Cardiac fibroblast (primary cell): ENCODE measurements around the gene TUBE1.
"Not testable (repeated sequence)": the region's sequence is repeated elsewhere in the genome, so short reads cannot be mapped to it uniquely, and the experiment has no call there.

Source experiments
- DNase-seq, 2 donors: peaks; one replicate each; pipeline versions ENCODE4 v3.0.0 to v3.0.0-alpha.2; 2010; ENCODE audit warnings: low read depth in 2 of 2
- H3K4me3 ChIP-seq, 2 donors: replicated peaks in 1 of 2; 1 replicate in 1 of 2; 2 replicates in 1 of 2; pipeline ENCODE4 v1.5.1; 2011; ENCODE audit warnings: low read depth in 2 of 2, low read length in 2 of 2, mild to moderate bottlenecking in 2 of 2, moderate library complexity in 1 of 2
- TF ChIP-seq, protein P1 (sequence below): IDR thresholded peaks from one replicate; pipeline ENCODE4 v1.5.1; 2011; ENCODE audit warnings: low read depth, mild to moderate bottlenecking, low read length, inconsistent platforms

Gene TUBE1

DNA sequence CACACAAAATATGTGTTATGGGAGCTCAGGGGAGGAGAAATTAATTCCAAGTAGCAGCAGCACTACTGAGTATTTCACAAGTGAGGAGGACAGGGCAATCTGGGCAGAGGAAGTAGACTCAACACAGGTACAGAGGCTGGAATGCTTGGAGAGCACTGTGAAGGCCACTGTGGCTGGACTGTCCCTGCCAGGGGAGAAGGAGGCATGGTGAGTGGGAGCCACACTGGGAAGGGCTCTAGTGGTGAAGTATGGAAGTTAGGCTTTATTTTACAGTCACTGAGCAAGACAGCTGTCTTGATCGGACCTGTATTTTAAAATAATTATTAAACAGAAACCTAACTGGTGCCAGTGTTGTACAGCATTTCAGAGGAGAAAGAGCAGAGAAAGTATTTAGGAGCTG, 28.9 kb upstream of the TUBE1 start:
- H3K4me3 ChIP-seq: no peak overlapping the region
- TF ChIP-seq, protein P1, sequence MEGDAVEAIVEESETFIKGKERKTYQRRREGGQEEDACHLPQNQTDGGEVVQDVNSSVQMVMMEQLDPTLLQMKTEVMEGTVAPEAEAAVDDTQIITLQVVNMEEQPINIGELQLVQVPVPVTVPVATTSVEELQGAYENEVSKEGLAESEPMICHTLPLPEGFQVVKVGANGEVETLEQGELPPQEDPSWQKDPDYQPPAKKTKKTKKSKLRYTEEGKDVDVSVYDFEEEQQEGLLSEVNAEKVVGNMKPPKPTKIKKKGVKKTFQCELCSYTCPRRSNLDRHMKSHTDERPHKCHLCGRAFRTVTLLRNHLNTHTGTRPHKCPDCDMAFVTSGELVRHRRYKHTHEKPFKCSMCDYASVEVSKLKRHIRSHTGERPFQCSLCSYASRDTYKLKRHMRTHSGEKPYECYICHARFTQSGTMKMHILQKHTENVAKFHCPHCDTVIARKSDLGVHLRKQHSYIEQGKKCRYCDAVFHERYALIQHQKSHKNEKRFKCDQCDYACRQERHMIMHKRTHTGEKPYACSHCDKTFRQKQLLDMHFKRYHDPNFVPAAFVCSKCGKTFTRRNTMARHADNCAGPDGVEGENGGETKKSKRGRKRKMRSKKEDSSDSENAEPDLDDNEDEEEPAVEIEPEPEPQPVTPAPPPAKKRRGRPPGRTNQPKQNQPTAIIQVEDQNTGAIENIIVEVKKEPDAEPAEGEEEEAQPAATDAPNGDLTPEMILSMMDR: no peak
- no peak for DNase-seq

- TF ChIP-seq, protein P1: no peak
- no peak overlapping the region for H3K4me3 ChIP-seq
- no peak for DNase-seq
These were observed 27.4 kb upstream of the TUBE1 start for GRCh38 chr6:112114577-112115223.

DNA sequence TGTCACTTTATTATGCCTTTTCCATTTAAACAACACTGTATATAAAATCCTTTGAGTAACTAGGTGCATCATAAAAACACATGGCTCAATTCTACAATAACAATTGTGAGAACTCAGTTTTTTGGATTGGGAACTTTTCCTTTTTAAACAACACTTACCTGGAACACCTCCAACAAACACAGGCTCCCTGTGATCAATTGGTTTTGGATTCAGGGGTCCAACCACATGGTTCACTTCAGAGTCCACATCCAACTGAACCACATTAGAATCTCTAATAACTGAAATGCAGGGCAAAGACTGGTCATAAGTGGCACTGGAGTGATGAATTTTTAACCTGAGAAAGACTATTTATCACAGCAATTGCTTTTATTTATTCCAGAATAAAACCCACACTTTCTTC, 26.6 kb upstream of the TUBE1 start:
- TF ChIP-seq, protein P1: no peak
- H3K4me3 ChIP-seq: no peak overlapping the region
- no peak for DNase-seq

GRCh38 chr6:112113431-112113830, 26.1 kb upstream of the TUBE1 start:
- TF ChIP-seq, protein P1: no peak
- H3K4me3 ChIP-seq: no peak overlapping the region
- no peak for DNase-seq

GRCh38 chr6:112109262-112109661, 22.0 kb upstream of the TUBE1 start:
- DNase-seq: no peak
- TF ChIP-seq, protein P1: no peak
- no peak overlapping the region for H3K4me3 ChIP-seq

DNA sequence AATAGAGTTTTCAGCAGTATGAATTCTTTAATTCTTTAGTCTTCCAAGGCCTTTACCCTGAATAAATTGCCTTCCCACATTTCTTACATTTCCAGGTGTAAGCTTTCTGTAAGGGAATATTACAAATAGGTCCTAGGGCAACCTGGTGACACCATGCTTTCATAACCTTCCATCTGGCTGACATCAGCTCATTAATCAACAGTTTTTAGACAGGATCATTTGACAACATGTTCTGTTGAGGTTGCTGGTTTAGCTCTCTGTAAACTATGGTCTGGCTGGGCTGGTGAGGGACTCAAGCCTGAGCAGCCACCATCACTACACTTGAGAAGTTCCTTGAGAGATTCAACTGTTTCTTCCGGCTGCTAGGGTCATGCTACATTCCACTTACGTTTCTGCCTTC, 19.3 kb upstream of the TUBE1 start:
- H3K4me3 ChIP-seq: no peak overlapping the region
- DNase-seq: no peak
- TF ChIP-seq, protein P1: no peak

DNA sequence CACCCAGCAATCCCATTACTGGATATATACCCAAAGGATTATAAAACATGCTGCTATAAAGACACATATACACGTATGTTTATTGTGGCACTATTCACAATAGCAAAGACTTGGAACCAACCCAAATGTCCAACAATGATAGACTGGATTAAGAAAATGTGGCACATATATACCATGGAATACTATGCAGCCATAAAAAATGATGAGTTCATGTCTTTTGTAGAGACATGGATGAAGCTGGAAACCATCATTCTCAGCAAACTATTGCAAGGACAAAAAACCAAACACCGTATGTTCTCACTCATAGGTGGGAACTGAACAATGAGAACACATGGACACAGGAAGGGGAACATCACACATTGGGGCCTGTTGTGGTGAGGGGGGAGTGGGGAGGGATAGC, 18.7 kb upstream of the TUBE1 start:
- DNase-seq: not testable (repeated sequence)

More for the DNA sequence above, 18.7 kb upstream of the TUBE1 start:
- H3K4me3 ChIP-seq: not testable (repeated sequence)
